Activated CD4-positive, alpha-beta T cell treated with anti-CD3 and anti-CD28 coated beads for 1 hour (primary cell): ENCODE results near the gene S100A13.
"Not testable (repeated sequence)": the region's sequence is repeated elsewhere in the genome, so short reads cannot be mapped to it uniquely, and the experiment has no call there.

Source experiments
- DNase-seq: peaks from one replicate; pipeline ENCODE4 v3.0.0-alpha.2; 2020

S100A13 gene

DNA sequence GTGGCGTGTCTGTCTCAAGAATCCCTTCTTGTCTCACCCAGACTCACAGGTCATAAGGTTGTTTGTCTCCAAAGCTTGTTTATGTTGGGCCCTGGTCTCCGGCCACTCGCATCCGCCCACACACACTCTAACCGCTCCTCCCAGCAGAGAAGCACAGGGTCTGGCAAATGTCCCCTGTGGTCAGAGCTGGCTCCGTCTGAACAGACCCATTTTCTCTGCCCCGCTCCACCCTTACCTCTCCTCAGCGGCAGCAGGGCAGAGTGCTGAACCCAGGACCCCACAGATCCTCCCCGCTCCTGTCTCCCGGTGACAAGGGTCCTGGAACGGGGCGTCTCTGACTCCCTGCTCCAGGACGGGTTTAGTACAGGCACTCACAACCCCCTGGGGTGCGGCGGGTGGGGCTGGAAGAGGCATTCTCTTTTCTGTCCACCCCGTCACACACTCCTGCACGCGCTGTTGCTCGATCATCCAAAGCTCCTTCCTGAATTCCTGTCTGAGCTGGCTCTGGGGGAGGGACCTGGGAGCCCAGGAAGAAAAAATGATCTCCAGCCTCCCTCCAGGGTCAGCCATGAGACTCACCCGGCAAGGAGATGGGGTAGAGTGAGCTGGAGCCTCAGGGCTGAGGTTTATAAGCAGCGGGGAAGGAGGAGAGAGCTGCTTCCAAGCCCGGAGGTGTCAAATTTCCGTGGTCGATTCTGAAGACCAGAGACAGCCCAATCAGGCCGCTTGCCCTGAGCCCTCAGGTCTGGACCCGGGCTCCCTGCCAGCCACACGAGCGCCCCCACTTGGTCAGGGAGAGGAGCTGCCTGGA, at the start of gene S100A13:
TSS of gene S100A13 (minus strand) at position 602 of the 811 bp plus-strand sequence. CDS start 1,033 bp downstream, outside the sequence.
- no peak for DNase-seq

DNA sequence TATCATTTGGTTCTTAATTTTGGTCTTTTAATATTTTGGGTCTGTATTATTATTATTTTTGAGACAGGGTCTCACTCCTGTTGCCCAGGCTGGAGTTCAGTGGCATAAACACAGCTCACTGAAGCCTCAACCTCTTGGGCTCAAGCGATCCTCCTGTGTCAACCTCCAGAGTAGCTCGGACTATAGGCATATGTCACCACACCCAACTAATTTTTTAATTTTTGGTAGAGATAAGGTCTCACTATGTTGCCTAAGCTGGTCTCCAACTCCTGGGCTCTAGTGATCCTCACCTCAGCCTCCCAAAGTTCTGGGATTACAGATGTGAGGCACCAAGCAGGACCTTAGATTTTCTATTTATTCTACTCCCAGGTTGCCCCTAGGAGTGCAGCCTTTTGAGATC, 46.2 kb upstream of the S100A13 start:
- no peak for DNase-seq

DNA sequence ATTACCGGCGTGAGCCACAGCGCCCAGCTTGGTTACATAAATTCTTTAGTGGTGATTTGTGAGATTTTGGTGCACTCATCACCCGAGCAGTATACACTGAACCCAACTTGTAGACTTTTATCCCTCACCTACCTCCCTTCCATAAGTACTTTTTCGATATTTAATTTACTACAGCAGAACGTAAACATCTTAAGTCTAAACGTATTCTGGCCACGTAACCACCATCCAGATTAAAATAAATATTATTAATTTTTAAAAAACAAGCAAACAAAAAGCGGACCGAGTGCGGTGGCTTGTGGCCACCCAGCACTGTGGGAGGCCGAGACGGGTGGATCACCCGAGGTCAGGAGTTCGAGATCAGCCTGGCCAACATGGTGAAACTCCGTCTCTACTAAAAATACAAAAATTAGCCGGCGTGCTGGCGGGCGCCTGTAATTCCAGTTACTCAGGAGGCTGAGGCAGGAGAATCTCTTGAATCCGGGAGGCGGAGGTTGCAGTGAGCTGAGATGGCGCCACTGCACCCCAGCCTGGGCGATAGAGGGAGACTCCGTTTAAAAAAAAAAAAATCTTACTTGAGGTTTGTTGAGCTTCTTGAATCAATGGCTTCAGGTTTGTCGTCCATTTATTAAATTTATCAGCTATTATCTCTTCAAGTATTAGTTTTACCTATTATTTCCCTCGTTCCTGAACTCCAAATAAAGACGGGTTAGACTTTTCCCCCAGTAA, 44.5 kb upstream of the S100A13 start:
- peak; percentile 23 for DNase-seq

DNA sequence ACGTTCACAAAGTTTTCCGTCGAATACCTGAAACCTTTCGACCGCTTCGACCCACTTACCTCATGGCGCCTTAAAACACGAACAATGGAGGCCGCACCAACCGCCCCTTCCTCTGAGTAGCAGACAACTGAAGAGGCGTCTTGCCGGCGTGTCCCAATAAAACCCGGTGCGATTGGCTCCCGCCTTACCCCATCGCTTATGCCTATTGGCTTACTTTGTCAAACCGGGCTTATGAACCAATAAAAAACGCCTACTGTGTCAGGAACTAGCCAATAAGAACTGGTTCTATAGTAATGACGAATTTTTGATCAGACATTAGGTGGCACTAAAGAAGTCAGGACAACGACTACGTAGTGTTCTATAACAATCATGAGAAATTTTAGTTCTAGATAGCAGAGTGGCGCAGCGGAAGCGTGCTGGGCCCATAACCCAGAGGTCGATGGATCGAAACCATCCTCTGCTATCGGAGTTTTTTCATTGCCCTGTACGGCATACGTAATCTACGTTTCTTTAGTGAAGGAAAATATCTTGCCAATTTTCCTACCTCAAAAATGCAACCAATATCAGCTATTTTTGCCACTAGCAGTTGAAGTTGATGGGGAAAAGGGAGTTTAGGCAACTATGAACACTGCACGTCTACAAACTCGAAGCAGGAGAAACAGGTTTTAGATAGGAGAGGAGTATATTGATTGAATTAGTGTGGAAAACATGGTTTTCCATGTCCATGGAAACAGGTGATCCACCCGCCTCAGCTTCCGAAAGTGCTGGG, 43.7 kb upstream of the S100A13 start, which contains the start of gene ILF2:
TSS of gene ILF2 (minus strand) at position 135 of the 769 bp plus-strand sequence. CDS start at position 64, 71 bp downstream.
- DNase-seq: peak; percentile 97

GRCh38 chr1:153670257-153670858, 43.1 kb upstream of the S100A13 start:
- peak; percentile 16 for DNase-seq

DNA sequence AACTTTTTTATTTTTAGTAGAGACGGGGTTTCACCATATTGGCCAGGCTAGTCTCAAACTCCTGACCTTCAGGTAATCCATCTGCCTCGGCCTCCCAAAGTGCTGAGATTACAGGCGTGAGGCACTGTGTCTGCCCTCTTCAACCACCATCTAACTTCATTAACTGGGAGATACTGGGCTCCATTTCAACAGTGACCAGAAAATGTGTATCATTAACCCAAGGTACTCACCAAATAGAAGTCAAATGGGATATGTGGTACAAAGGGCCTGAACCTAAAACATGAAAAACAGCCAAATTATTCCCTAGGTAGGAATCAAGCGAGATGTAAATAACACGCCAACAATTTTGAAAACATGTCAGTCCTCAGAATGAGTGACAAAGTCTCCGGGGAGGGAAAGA, 42.3 kb upstream of the S100A13 start:
- no peak for DNase-seq

DNA sequence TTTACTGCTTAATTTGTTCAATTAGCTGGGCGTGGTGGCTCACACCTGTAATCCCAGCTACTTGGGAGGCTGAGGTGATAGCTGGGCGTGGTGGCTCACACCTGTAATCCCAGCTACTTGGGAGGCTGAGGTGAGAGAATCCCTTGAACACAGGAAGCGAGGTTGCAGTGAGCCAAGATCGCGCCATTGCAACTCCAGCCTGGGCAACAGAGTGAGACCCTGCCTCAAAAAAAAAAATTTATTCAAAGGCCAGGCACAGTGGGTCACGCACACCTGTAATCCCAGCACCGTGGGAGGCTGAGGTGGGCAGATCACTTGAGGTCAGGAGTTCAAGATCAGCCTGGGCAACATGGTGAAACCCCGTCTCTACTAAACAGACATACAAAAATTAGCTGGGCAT, 41.4 kb upstream of the S100A13 start:
- DNase-seq: not testable (repeated sequence)

GRCh38 chr1:153667439-153667838, 40.1 kb upstream of the S100A13 start:
- DNase-seq: no peak

GRCh38 chr1:153663211-153663610, 35.9 kb upstream of the S100A13 start:
- DNase-seq: no peak

- DNase-seq: no peak
These were observed 35.0 kb upstream of the S100A13 start for GRCh38 chr1:153662269-153662668.

DNA sequence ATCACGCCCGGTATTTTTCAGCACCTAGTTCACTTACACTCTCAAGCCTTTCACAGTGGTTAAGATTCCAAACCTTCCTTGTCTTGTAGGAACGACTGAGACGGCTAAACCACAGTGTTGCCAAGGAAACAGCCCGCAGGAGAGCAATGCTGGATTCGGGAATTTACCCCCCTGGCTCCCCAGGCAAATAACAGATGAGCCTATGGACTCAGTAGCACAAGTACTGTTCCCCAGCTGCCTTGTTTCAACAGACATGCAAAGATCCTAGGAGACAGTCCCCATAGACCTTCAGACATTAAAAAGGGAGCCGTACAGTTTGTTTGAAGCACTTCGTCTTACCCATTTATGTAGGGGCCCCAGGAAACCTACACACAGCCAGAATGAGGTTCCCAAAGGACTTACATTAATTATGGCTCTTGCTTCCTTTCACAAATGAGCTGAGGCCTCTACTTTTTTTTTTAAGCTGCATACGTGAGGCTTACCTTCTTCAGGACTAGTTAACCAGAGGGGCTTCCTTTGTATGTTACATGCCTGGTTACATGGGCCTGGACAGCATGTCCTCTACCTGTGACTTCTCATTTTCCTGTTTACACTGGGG, 33.9 kb upstream of the S100A13 start:
- no peak for DNase-seq

DNA sequence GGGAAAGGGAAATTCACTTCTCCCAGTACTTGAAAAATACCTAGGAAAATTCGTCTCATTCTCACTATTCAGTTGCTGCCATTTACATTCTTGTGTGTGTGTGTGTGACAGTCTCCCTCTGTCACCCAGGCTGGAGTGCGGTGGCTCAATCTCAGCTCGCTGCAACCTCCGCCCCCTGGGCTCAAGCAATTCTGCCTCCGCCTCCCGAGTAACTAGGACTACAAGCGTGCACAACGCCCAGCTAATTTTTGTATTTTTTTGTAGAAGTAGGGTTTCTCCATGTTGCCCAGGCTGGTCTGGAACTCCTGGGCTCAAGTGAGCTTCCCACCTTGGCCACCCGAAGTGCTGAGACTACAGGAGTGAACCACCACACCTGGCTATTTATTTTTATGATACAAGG, 32.4 kb upstream of the S100A13 start:
- no peak for DNase-seq

GRCh38 chr1:153659175-153659534, 31.9 kb upstream of the S100A13 start:
- no peak for DNase-seq

- peak; percentile 79 for DNase-seq
These were observed 31.3 kb upstream of the S100A13 start, which contains the start of gene SNAPIN for GRCh38 chr1:153658400-153659174. SNAPIN (plus strand) TSS chr1:153658703; CDS start chr1:153658744, 41 bp downstream.

DNA sequence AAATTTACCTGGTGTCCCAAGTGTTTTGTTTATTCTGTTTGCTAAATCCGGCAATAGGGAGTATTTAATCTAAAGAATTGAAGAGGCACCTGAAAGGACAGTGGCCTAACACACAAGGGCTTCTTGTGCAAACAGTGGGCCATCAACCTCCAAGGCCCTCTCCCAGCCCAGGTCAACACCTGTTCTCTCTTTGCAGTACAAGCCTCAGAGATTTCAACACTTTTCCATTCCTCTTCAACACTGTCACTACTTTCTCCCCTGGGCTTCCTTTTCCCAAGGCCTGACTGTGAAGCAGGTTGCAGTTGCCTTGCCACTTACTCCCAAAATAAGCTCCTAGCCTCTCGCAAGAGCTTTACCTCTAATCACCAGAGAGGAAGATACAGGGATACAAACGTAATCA, 28.0 kb upstream of the S100A13 start:
- no peak for DNase-seq

- no peak for DNase-seq
These were observed 25.6 kb upstream of the S100A13 start for GRCh38 chr1:153652805-153653500.

GRCh38 chr1:153651771-153652170, 24.5 kb upstream of the S100A13 start:
- DNase-seq: no peak

GRCh38 chr1:153649863-153650235, 22.5 kb upstream of the S100A13 start:
- no peak for DNase-seq

- DNase-seq: no peak
These were observed 22.0 kb upstream of the S100A13 start for GRCh38 chr1:153649137-153649862.

DNA sequence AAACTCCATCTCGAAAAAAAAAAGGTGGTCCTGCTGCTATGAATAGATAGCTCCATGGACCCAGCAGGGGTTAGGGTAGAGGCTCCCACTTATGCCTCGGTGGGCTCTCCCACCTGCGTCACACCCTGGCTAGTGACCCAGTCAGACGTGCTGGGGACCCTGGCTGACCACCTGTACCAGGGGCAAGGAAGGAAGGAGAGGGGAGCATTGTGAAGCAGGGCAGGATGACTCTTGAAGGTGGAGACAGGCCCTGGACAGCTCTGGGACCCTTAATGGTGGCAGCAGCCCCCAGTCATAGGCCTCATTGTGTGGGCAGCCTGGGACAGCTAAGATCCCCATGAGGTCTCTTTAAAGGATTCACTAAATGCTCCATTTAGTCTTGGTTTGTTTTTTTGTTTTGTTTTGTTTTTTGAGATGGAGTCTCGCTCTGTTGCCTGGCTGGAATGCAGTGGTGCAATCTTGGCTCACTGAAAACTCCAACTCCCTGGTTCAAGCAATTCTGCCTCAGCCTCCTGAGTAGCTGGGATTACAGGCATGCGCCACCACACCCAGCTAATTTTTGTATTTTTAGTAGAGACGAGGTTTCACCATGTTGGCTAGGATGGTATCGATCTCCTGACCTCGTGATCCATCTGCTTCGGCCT, 20.8 kb upstream of the S100A13 start:
- no peak for DNase-seq
